GM12878 (cell line): Measurements from ENCODE around the gene RBKS. TPM values are rescaled to one million over a fixed set of nuclear protein-coding genes. Genes with fewer than 3 reads are reported as not detected.
"Not testable (repeated sequence)": the region's sequence is repeated elsewhere in the genome, so short reads cannot be mapped to it uniquely, and the experiment has no call there.

Source experiments
- ATAC-seq: fragments of 200-7000 bp; cut with Tn5 transposase; 3 replicates; pipeline ENCODE4 v1.9.1; 2020; ENCODE audit warnings: mild to moderate bottlenecking, moderate library complexity
- BruUV-seq: library from RNA; stranded (reverse); fragments of 400-500 nt; replicated peaks from 2 replicates; lab custom pipeline; 2021; lab: Mats Ljungman, UMichigan
- CTCF ChIA-PET: fragments of 300-600 bp; sonication (Branson Sonifier 250); formaldehyde crosslinking; extraction: SDS; loops from one replicate; lab custom pipeline; 2021; ENCODE audit warnings: inconsistent platforms; lab: Yijun Ruan, JAX
- POLR2A ChIA-PET: fragments of 350-600 bp; formaldehyde crosslinking; extraction: SDS; loops from one replicate; lab custom pipeline; 2021; ENCODE audit warnings: inconsistent platforms; lab: Charles Lee
- RAD21 ChIA-PET: fragments of 300-600 bp; sonication (Branson Sonifier 250); formaldehyde crosslinking; loops from one replicate; lab custom pipeline; 2023; ENCODE audit warnings: antibody characterized with exemption; ENCODE audit not compliant: unreplicated experiment; lab: Charles Lee
- SMC1A ChIA-PET: fragments of 300-600 bp; sonication (Branson Sonifier 250); formaldehyde crosslinking; loops from one replicate; lab custom pipeline; 2023; ENCODE audit not compliant: unreplicated experiment, uncharacterized antibody; lab: Charles Lee
- DNase-seq: peaks from one replicate; pipeline ENCODE4 v3.0.0-alpha.2; 2011; ENCODE audit warnings: low read depth, low spot score
- FAIRE-seq: peaks from 3 replicates; lab custom pipeline; 2011; peaks lifted over from hg19 to GRCh38; lab: Jason Lieb, UNC
- H2AFZ ChIP-seq: 2 replicates; pipeline ENCODE4 v1.6.0; 2011; ENCODE audit warnings: low read depth, low read length, control low read depth; ENCODE audit not compliant: control insufficient read depth
- H3K27ac ChIP-seq: 2 replicates; pipeline ENCODE4 v1.5.1; 2011; ENCODE audit warnings: control low read depth; ENCODE audit not compliant: control insufficient read depth, insufficient read depth
- H3K27me3 ChIP-seq, 2 experiments: replicated peaks in 1 of 2; 2 replicates each; pipeline versions ENCODE4 v1.6.0 to v1.6.1; 2011; ENCODE audit warnings: low read length in 1 of 2; ENCODE audit not compliant: control insufficient read depth in 2 of 2, insufficient read depth in 2 of 2
- H3K36me3 ChIP-seq, 2 experiments: 2 replicates each; pipeline ENCODE4 v1.5.1; 2011; ENCODE audit warnings: low read length in 1 of 2; ENCODE audit not compliant: control insufficient read depth in 2 of 2, insufficient read depth in 2 of 2
- H3K4me1 ChIP-seq: 2 replicates; pipeline ENCODE4 v1.6.1; 2011; ENCODE audit warnings: mild to moderate bottlenecking, low read length, moderate library complexity, mixed read lengths; ENCODE audit not compliant: control insufficient read depth, insufficient read depth
- H3K4me2 ChIP-seq: 2 replicates; pipeline ENCODE4 v1.6.0; 2011; ENCODE audit warnings: control low read depth; ENCODE audit not compliant: control insufficient read depth, insufficient read depth
- H3K4me3 ChIP-seq: fragments of 200-600 bp; sonication (generic); 2 replicates; pipeline ENCODE4 v1.5.1; 2016
- H3K79me2 ChIP-seq: 2 replicates; pipeline ENCODE4 v1.6.0; 2011; ENCODE audit warnings: low read length; ENCODE audit not compliant: control insufficient read depth, insufficient read depth
- H3K9ac ChIP-seq: 2 replicates; pipeline ENCODE4 v1.8.0; 2011; ENCODE audit warnings: low read length, control low read depth, mixed read lengths; ENCODE audit not compliant: control insufficient read depth, insufficient read depth
- H3K9me3 ChIP-seq: replicated peaks from 3 replicates; pipeline ENCODE4 v1.5.1; 2011; ENCODE audit warnings: mild to moderate bottlenecking, low read length; ENCODE audit not compliant: control insufficient read depth, insufficient read depth
- H4K20me1 ChIP-seq: 2 replicates; pipeline ENCODE4 v1.6.0; 2011; ENCODE audit not compliant: control insufficient read depth, insufficient read depth
- WGBS: methylation state at CpG from one replicate; pipeline ENCODE4 v1.1.6; 2016; ENCODE audit warnings: low lambda C conversion rate; ENCODE audit not compliant: insufficient replicate concordance, insufficient coverage; ENCODE audit errors: missing lambda C conversion rate; 5-methylcytosine and 5-hydroxymethylcytosine counted together
- in situ Hi-C: fragments of 300-500 bp; cut with MboI; formaldehyde crosslinking; loops from 9 replicates; pipeline ENCODE4 v1.14.3; 2018; ENCODE audit warnings: mixed read lengths
- intact Hi-C: fragments of 100-400 bp; cut with micrococcal nuclease; formaldehyde crosslinking; loops from one replicate; pipeline ENCODE4 v1.14.2; 2022; ENCODE audit not compliant: unreplicated experiment
- polyA plus RNA-seq, 11 experiments: library from polyadenylated mRNA; depleted of rRNA in 4 of 11; unstranded in 6 of 11; stranded (reverse) in 5 of 11; fragments of >200 nt; fragmentation: Nextera tagmentation in 4 of 11; fragmentation: Illumina TruSeq in 1 of 11; extraction: Ambion mirVana in 4 of 11; extraction: Trizol in 1 of 11; gene quantifications; 1 replicate in 1 of 11; 2 replicates in 10 of 11; pipeline versions ENCODE4 v1.2.1 to v1.2.3, GENCODE V29; 2011 to 2016; ENCODE audit warnings: inconsistent platforms in 2 of 11, missing spikeins in 2 of 11, low read depth in 1 of 11
- total RNA-seq, 4 experiments: library from RNA; depleted of rRNA in 3 of 4; stranded (reverse); fragments of >200 nt in 3 of 4; fragmentation: Illumina TruSeq in 1 of 4; extraction: Trizol in 1 of 4; gene quantifications; 2 replicates each; pipeline versions ENCODE4 v1.2.1 to v1.2.3, GENCODE V29; 2013 to 2021
- TF ChIP-seq, protein P1 (sequence below): fragments of 450-650 bp; formaldehyde crosslinking; IDR thresholded peaks from 2 replicates; pipeline ENCODE4 v1.5.0; 2022; ENCODE audit warnings: mild to moderate bottlenecking, missing genetic modification characterization

RBKS gene
- total and polyA plus RNA-seq, 10 of the 15 experiments (the other 5 are each of a cell fraction or from before 2014, with no cell fraction given): 0.39 to 1.8 (median 1.0) TPM

DNA sequence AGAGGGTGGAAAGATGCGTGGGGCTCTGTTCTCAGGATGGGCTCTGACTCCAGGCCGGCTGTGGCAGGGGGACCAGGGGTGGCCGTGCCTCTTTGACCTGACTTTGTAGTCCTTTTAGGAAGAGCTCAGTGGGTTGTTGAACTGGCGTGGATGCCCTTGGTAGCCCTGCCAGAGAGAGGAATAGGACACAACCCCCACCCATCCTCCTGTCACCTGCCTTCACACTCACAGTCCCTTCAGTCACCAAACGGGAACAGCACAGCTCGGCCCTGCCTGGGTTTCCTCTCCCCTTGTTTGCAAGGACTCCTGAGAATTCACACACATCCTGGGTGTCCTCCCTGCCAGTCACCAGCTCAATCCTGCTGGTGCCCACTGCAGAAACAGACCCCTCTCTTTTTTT lies 138.8 kb downstream of the RBKS start (continued):
- TF ChIP-seq, protein P1, sequence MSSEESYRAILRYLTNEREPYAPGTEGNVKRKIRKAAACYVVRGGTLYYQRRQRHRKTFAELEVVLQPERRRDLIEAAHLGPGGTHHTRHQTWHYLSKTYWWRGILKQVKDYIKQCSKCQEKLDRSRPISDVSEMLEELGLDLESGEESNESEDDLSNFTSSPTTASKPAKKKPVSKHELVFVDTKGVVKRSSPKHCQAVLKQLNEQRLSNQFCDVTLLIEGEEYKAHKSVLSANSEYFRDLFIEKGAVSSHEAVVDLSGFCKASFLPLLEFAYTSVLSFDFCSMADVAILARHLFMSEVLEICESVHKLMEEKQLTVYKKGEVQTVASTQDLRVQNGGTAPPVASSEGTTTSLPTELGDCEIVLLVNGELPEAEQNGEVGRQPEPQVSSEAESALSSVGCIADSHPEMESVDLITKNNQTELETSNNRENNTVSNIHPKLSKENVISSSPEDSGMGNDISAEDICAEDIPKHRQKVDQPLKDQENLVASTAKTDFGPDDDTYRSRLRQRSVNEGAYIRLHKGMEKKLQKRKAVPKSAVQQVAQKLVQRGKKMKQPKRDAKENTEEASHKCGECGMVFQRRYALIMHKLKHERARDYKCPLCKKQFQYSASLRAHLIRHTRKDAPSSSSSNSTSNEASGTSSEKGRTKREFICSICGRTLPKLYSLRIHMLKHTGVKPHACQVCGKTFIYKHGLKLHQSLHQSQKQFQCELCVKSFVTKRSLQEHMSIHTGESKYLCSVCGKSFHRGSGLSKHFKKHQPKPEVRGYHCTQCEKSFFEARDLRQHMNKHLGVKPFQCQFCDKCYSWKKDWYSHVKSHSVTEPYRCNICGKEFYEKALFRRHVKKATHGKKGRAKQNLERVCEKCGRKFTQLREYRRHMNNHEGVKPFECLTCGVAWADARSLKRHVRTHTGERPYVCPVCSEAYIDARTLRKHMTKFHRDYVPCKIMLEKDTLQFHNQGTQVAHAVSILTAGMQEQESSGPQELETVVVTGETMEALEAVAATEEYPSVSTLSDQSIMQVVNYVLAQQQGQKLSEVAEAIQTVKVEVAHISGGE (CRISPR knock-in tag): no peak

DNA sequence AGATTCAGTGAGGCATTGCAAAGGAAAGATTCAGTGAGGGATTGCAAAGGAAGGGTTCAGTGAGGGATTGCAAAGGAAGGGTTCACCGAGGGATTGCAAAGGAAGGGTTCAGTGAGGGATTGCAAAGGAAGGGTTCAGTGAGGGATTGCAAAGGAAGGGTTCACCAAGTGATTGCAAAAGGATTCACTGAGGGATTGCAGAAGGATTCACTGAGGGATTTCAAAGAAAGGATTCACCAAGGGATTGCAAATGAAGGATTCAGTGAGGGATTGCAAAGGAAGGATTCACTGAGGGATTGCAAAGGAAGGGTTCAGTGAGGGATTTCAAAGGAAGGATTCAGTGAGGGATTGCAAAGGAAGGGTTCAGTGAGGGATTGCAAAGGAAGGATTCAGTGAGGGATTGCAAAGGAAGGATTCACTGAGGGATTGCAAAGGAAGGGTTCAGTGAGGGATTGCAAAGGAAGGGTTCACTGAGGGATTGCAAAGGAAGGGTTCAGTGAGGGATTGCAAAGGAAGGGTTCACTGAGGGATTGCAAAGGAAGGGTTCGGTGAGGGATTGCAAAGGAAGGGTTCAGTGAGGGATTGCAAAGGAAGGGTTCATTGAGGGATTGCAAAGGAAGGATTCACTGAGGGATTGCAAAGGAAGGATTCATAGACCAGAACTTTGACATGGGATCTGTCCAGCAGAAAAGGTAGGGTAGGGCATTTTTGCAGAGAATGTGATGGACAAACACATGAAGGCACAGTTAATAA lies 141.2 kb downstream of the RBKS start:
- POLR2A ChIA-PET, in situ Hi-C loops, H3K9me3 ChIP-seq, FAIRE-seq, DNase-seq, ATAC-seq, H3K27me3 ChIP-seq, SMC1A ChIA-PET, H4K20me1 ChIP-seq, intact Hi-C loops, H3K79me2 ChIP-seq, H3K36me3 ChIP-seq, H3K9ac ChIP-seq, H3K27ac ChIP-seq, RAD21 ChIA-PET, H3K4me1 ChIP-seq, CTCF ChIA-PET, BruUV-seq, H2AFZ ChIP-seq, H3K4me2 ChIP-seq, H3K4me3 ChIP-seq: not testable (repeated sequence)
- WGBS: 38% methylated on average over 2 of the region's 2 CpGs
